ENCODE measurements around the gene QTRT2.

- TF ChIP-seq, protein P1, sequence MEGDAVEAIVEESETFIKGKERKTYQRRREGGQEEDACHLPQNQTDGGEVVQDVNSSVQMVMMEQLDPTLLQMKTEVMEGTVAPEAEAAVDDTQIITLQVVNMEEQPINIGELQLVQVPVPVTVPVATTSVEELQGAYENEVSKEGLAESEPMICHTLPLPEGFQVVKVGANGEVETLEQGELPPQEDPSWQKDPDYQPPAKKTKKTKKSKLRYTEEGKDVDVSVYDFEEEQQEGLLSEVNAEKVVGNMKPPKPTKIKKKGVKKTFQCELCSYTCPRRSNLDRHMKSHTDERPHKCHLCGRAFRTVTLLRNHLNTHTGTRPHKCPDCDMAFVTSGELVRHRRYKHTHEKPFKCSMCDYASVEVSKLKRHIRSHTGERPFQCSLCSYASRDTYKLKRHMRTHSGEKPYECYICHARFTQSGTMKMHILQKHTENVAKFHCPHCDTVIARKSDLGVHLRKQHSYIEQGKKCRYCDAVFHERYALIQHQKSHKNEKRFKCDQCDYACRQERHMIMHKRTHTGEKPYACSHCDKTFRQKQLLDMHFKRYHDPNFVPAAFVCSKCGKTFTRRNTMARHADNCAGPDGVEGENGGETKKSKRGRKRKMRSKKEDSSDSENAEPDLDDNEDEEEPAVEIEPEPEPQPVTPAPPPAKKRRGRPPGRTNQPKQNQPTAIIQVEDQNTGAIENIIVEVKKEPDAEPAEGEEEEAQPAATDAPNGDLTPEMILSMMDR (IDR thresholded peaks at IDR 0.05), result no peak
- TF ChIP-seq POLR2A (IDR thresholded peaks at IDR 0.05), result no peak
Observed at GRCh38 chr3:114111060-114111770, 54.7 kb downstream of the QTRT2 start.

Data from thyroid gland (tissue), 4 donors.